Loucy (cell line): ENCODE measurements around the gene CASK.

Source experiments
- EZH2phosphoT487 ChIP-seq: fragments of 200-600 bp; IDR thresholded peaks from 2 replicates; pipeline ENCODE4 v1.6.1; 2018; ENCODE audit warnings: antibody characterized with exemption, mild to moderate bottlenecking, moderate library complexity, borderline replicate concordance
- TF ChIP-seq, protein P1 (sequence below): fragments of 200-600 bp; sonication (generic); conservative IDR thresholded peaks from 2 replicates; pipeline ENCODE4 v1.5.1; 2014; ENCODE audit warnings: mild to moderate bottlenecking, antibody characterized with exemption, low read length

DNA sequence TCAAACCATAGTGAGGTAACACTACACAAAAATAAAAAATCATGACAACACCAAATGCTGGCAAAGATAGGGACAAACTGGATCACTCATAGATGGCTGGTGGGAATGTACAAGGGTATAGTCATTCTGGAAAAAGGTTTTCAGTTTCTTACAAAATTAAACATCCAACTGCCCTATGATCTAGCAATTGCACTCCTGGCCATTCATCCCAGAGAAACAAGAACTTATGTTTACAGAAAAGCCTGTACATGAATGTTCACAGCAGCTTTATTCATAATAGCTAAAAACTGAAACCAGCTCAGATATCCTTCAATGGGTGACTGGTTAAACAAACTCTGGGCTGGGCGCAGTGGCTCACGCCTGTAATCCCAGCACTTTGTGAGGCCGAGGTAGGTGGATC lies 432.9 kb downstream of the CASK start:
- TF ChIP-seq, protein P1, sequence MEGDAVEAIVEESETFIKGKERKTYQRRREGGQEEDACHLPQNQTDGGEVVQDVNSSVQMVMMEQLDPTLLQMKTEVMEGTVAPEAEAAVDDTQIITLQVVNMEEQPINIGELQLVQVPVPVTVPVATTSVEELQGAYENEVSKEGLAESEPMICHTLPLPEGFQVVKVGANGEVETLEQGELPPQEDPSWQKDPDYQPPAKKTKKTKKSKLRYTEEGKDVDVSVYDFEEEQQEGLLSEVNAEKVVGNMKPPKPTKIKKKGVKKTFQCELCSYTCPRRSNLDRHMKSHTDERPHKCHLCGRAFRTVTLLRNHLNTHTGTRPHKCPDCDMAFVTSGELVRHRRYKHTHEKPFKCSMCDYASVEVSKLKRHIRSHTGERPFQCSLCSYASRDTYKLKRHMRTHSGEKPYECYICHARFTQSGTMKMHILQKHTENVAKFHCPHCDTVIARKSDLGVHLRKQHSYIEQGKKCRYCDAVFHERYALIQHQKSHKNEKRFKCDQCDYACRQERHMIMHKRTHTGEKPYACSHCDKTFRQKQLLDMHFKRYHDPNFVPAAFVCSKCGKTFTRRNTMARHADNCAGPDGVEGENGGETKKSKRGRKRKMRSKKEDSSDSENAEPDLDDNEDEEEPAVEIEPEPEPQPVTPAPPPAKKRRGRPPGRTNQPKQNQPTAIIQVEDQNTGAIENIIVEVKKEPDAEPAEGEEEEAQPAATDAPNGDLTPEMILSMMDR, result no peak
- TF ChIP-seq EZH2phosphoT487, result no peak
